ENCODE data around the gene SLX4IP.

Gene SLX4IP

GRCh38 chr20:10467681-10468339 lies 32.7 kb downstream of the SLX4IP start:
- DNase-seq: no peak

GRCh38 chr20:10468340-10468845 lies 33.3 kb downstream of the SLX4IP start:
- DNase-seq: no peak

GRCh38 chr20:10469056-10469455 lies 34.0 kb downstream of the SLX4IP start:
- peak; percentile 66 for DNase-seq

- peak; percentile 67 for DNase-seq
These were observed 34.5 kb downstream of the SLX4IP start for GRCh38 chr20:10469599-10469998.

- DNase-seq: peak; percentile 63
These were observed 35.2 kb downstream of the SLX4IP start for GRCh38 chr20:10470276-10470675.

GRCh38 chr20:10472871-10473270 lies 37.8 kb downstream of the SLX4IP start:
- DNase-seq: no peak

GRCh38 chr20:10474606-10475184 lies 39.6 kb downstream of the SLX4IP start:
- DNase-seq: peak; percentile 45

GRCh38 chr20:10475225-10475624 lies 40.1 kb downstream of the SLX4IP start:
- peak; percentile 72 for DNase-seq

- peak; percentile 86 for DNase-seq
These were observed 41.2 kb downstream of the SLX4IP start for GRCh38 chr20:10476319-10476724.

- DNase-seq: no peak
These were observed 43.1 kb downstream of the SLX4IP start for GRCh38 chr20:10478205-10478604.

GRCh38 chr20:10478930-10479329 lies 43.8 kb downstream of the SLX4IP start:
- DNase-seq: no peak

- no peak for DNase-seq
These were observed 46.6 kb downstream of the SLX4IP start for GRCh38 chr20:10481676-10482075.

GRCh38 chr20:10483691-10484090 lies 48.6 kb downstream of the SLX4IP start:
- no peak for DNase-seq

- DNase-seq: peak; percentile 71
These were observed 52.3 kb downstream of the SLX4IP start for GRCh38 chr20:10487142-10488136.

- peak; percentile 92 for DNase-seq
These were observed 53.4 kb downstream of the SLX4IP start for GRCh38 chr20:10488534-10488933.

- no peak for DNase-seq
These were observed 54.7 kb downstream of the SLX4IP start for GRCh38 chr20:10489853-10490252.

GRCh38 chr20:10490257-10490656 lies 55.2 kb downstream of the SLX4IP start:
- DNase-seq: peak; percentile 36

GRCh38 chr20:10490706-10491105 lies 55.6 kb downstream of the SLX4IP start:
- peak; percentile 72 for DNase-seq

GRCh38 chr20:10492065-10492464 lies 57.0 kb downstream of the SLX4IP start:
- peak; percentile 80 for DNase-seq

- DNase-seq: no peak
These were observed 57.7 kb downstream of the SLX4IP start for GRCh38 chr20:10492844-10493243.

GRCh38 chr20:10495173-10495572 lies 60.1 kb downstream of the SLX4IP start:
- DNase-seq: no peak

- DNase-seq: no peak
These were observed 61.4 kb downstream of the SLX4IP start for GRCh38 chr20:10496465-10496864.

GRCh38 chr20:10497283-10497682 lies 62.2 kb downstream of the SLX4IP start:
- DNase-seq: no peak

Measured in suppressor macrophage treated with lipopolysaccharide for 4 hours (primary cell).